ENCODE data around the gene PTPRE. TPM values are rescaled to one million over a fixed set of nuclear protein-coding genes. Genes with fewer than 3 reads are reported as not detected.

The PTPRE gene
- polyA plus RNA-seq, 1 donor from 2014 or later = 4.1 TPM

- H3K36me3 ChIP-seq (ENCODE audit: insufficient read depth, low read length) = no peaks in the 10 kb centered on the region
- no peak overlapping the region for H3K4me2 ChIP-seq (ENCODE audit: low read length)
- TF ChIP-seq EP300 (conservative IDR thresholded peaks at IDR 0.05; ENCODE audit: poor library complexity, severe bottlenecking) (no peak), POLR2AphosphoS5 (IDR thresholded peaks at IDR 0.05) (no peak), TAF1 (IDR thresholded peaks at IDR 0.05; ENCODE audit: low read depth) (no peak), EZH2 (IDR thresholded peaks at IDR 0.05; ENCODE audit: borderline replicate concordance, insufficient read depth, low read length, poor library complexity, severe bottlenecking) (no peak), RAD21 (conservative IDR thresholded peaks at IDR 0.05) (no peak), MXI1 (conservative IDR thresholded peaks at IDR 0.05; ENCODE audit: poor library complexity, severe bottlenecking) (no peak), SMC3 (conservative IDR thresholded peaks at IDR 0.05; ENCODE audit: poor library complexity) (no peak), CTCF (IDR thresholded peaks at IDR 0.05; ENCODE audit: poor library complexity, severe bottlenecking) (no peak)
- TF ChIP-seq, protein P1, sequence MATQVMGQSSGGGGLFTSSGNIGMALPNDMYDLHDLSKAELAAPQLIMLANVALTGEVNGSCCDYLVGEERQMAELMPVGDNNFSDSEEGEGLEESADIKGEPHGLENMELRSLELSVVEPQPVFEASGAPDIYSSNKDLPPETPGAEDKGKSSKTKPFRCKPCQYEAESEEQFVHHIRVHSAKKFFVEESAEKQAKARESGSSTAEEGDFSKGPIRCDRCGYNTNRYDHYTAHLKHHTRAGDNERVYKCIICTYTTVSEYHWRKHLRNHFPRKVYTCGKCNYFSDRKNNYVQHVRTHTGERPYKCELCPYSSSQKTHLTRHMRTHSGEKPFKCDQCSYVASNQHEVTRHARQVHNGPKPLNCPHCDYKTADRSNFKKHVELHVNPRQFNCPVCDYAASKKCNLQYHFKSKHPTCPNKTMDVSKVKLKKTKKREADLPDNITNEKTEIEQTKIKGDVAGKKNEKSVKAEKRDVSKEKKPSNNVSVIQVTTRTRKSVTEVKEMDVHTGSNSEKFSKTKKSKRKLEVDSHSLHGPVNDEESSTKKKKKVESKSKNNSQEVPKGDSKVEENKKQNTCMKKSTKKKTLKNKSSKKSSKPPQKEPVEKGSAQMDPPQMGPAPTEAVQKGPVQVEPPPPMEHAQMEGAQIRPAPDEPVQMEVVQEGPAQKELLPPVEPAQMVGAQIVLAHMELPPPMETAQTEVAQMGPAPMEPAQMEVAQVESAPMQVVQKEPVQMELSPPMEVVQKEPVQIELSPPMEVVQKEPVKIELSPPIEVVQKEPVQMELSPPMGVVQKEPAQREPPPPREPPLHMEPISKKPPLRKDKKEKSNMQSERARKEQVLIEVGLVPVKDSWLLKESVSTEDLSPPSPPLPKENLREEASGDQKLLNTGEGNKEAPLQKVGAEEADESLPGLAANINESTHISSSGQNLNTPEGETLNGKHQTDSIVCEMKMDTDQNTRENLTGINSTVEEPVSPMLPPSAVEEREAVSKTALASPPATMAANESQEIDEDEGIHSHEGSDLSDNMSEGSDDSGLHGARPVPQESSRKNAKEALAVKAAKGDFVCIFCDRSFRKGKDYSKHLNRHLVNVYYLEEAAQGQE (IDR thresholded peaks at IDR 0.05; ENCODE audit: borderline replicate concordance) = no peak
- H3F3A ChIP-seq (ENCODE audit: insufficient read depth, low read length, poor library complexity, severe bottlenecking) = no peaks in the 10 kb centered on the region
- no peak overlapping the region for H3K27ac ChIP-seq (ENCODE audit: low read length)
- no peak overlapping the region for H3K9ac ChIP-seq (ENCODE audit: low read length)
- H3K27me3 ChIP-seq (ENCODE audit: insufficient read depth, low read depth, low read length) = no peaks in the 10 kb centered on the region
- no peak overlapping the region for H3K4me3 ChIP-seq (ENCODE audit: low read length)
- no peaks in the 10 kb centered on the region for H4K20me1 ChIP-seq (ENCODE audit: insufficient read depth)
- H2AFZ ChIP-seq (ENCODE audit: low read depth, low read length) = no peak overlapping the region
- no peaks in the 10 kb centered on the region for H3K9me3 ChIP-seq (ENCODE audit: low read length)
- no peaks in the 10 kb centered on the region for H3K9me2 ChIP-seq (ENCODE audit: insufficient read depth, low read length)
- H3K79me2 ChIP-seq (replicated peaks; ENCODE audit: insufficient read depth, low read length) = no peaks in the 10 kb centered on the region
Measured at GRCh38 chr10:127953876-127954275, 47.0 kb downstream of the PTPRE start.

GRCh38 chr10:127959428-127959827 lies 52.5 kb downstream of the PTPRE start:
- H3K9me3 ChIP-seq (ENCODE audit: low read length) = no peaks in the 10 kb centered on the region
- no peak overlapping the region for H3K27ac ChIP-seq (ENCODE audit: low read length)
- TF ChIP-seq POLR2AphosphoS5 (IDR thresholded peaks at IDR 0.05) = no peak
- TF ChIP-seq MXI1 (conservative IDR thresholded peaks at IDR 0.05; ENCODE audit: poor library complexity, severe bottlenecking) = no peak
- no peak for TF ChIP-seq EP300 (conservative IDR thresholded peaks at IDR 0.05; ENCODE audit: poor library complexity, severe bottlenecking)
- no peak for TF ChIP-seq SMC3 (conservative IDR thresholded peaks at IDR 0.05; ENCODE audit: poor library complexity)
- TF ChIP-seq CTCF (IDR thresholded peaks at IDR 0.05; ENCODE audit: poor library complexity, severe bottlenecking) = no peak
- no peak for TF ChIP-seq TAF1 (IDR thresholded peaks at IDR 0.05; ENCODE audit: low read depth)
- TF ChIP-seq, protein P1 (IDR thresholded peaks at IDR 0.05; ENCODE audit: borderline replicate concordance) = no peak
- no peak for TF ChIP-seq RAD21 (conservative IDR thresholded peaks at IDR 0.05)
- TF ChIP-seq EZH2 (IDR thresholded peaks at IDR 0.05; ENCODE audit: borderline replicate concordance, insufficient read depth, low read length, poor library complexity, severe bottlenecking) = no peak
- H3K27me3 ChIP-seq (ENCODE audit: insufficient read depth, low read depth, low read length) = no peaks in the 10 kb centered on the region
- H3K4me3 ChIP-seq (ENCODE audit: low read length) = no peak overlapping the region
- H3K9me2 ChIP-seq (ENCODE audit: insufficient read depth, low read length) = no peaks in the 10 kb centered on the region
- no peak overlapping the region for H3K4me2 ChIP-seq (ENCODE audit: low read length)
- no peaks in the 10 kb centered on the region for H4K20me1 ChIP-seq (ENCODE audit: insufficient read depth)
- H3K36me3 ChIP-seq (ENCODE audit: insufficient read depth, low read length) = no peaks in the 10 kb centered on the region
- no peaks in the 10 kb centered on the region for H3K79me2 ChIP-seq (replicated peaks; ENCODE audit: insufficient read depth, low read length)
- H2AFZ ChIP-seq (ENCODE audit: low read depth, low read length) = no peak overlapping the region
- no peaks in the 10 kb centered on the region for H3F3A ChIP-seq (ENCODE audit: insufficient read depth, low read length, poor library complexity, severe bottlenecking)
- no peak overlapping the region for H3K9ac ChIP-seq (ENCODE audit: low read length)

Measured in neural cell (in vitro differentiated cells).